Ishikawa (cell line): ENCODE measurements around the gene NEK9.

ENCODE experiments used
- CEBPB ChIP-seq: IDR thresholded peaks from 2 replicates; pipeline ENCODE4 v1.6.1; 2012
- CREB1 ChIP-seq: IDR thresholded peaks from 2 replicates; pipeline ENCODE4 v1.6.1; 2012; ENCODE audit warnings: low read depth
- EGR1 ChIP-seq: IDR thresholded peaks from 2 replicates; pipeline ENCODE4 v1.6.1; 2012
- EP300 ChIP-seq: IDR thresholded peaks from 2 replicates; pipeline ENCODE4 v1.6.1; 2012; ENCODE audit warnings: borderline replicate concordance
- FOXM1 ChIP-seq: IDR thresholded peaks from 2 replicates; pipeline ENCODE4 v1.6.1; 2012; ENCODE audit warnings: low read depth, borderline replicate concordance
- MAX ChIP-seq: IDR thresholded peaks from 2 replicates; pipeline ENCODE4 v1.6.1; 2012
- NFIC ChIP-seq: IDR thresholded peaks from 2 replicates; pipeline ENCODE4 v1.6.1; 2012
- RAD21 ChIP-seq: IDR thresholded peaks from 2 replicates; pipeline ENCODE4 v1.6.1; 2012; ENCODE audit warnings: low read depth
- REST ChIP-seq: IDR thresholded peaks from 2 replicates; pipeline ENCODE4 v1.6.1; 2012; ENCODE audit warnings: low read depth, mild to moderate bottlenecking
- TAF1 ChIP-seq: IDR thresholded peaks from 2 replicates; pipeline ENCODE4 v1.6.1; 2012; ENCODE audit warnings: low read depth, mild to moderate bottlenecking
- TCF12 ChIP-seq: IDR thresholded peaks from 2 replicates; pipeline ENCODE4 v1.6.1; 2012; ENCODE audit warnings: low read depth
- TEAD4 ChIP-seq: IDR thresholded peaks from 2 replicates; pipeline ENCODE4 v1.6.1; 2012
- USF1 ChIP-seq: IDR thresholded peaks from 2 replicates; pipeline ENCODE4 v1.6.1; 2012
- YY1 ChIP-seq: IDR thresholded peaks from 2 replicates; pipeline ENCODE4 v1.6.1; 2012; ENCODE audit warnings: low read depth

- TF ChIP-seq MAX (no peak), EP300 (no peak), TEAD4 (no peak), REST (no peak), NFIC (no peak), RAD21 (no peak), YY1 (no peak), CREB1 (no peak), TAF1 (no peak), EGR1 (no peak), FOXM1 (no peak), CEBPB (no peak), TCF12 (no peak), USF1 (no peak)
Measured at GRCh38 chr14:75060420-75060819, 66.4 kb downstream of the NEK9 start.
